ENCODE data around the gene FARP1. TPM values are rescaled to one million over a fixed set of nuclear protein-coding genes. Genes with fewer than 3 reads are reported as not detected.
A peak's percentile ranks its signal among the peaks of the same experiment; 100 is the strongest.

FARP1 gene
- total RNA-seq, 1 donor from 2014 or later: 86.7 TPM

GRCh38 chr13:98445340-98446233 is 302.7 kb downstream of the FARP1 start:
- no peak for DNase-seq

DNA sequence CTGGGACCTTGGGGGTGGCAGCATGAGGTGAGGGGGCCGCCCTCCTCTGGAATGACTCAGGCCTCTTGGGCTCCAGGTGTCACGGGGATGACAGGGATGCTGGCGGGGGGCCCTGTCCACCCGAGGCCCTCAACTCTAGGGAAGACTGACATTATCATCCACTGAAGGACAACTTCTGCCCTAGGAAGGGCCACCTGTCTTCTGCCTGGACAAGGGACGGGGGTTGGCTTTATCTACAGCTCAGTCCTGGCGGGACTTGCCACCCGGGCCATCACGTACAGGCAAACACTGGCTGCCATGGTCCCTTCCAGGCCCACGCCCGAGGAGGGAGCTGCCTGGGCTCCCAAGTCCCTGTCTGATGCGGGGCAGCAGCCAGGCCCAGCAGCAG is 303.3 kb downstream of the FARP1 start:
- no peak for DNase-seq

GRCh38 chr13:98447130-98447529 is 304.2 kb downstream of the FARP1 start:
- no peak for DNase-seq

- DNase-seq: no peak
These were observed 305.2 kb downstream of the FARP1 start for GRCh38 chr13:98447881-98448641.

GRCh38 chr13:98448642-98448928 is 305.7 kb downstream of the FARP1 start:
- DNase-seq: no peak

GRCh38 chr13:98449273-98449672 is 306.4 kb downstream of the FARP1 start:
- no peak for DNase-seq

DNA sequence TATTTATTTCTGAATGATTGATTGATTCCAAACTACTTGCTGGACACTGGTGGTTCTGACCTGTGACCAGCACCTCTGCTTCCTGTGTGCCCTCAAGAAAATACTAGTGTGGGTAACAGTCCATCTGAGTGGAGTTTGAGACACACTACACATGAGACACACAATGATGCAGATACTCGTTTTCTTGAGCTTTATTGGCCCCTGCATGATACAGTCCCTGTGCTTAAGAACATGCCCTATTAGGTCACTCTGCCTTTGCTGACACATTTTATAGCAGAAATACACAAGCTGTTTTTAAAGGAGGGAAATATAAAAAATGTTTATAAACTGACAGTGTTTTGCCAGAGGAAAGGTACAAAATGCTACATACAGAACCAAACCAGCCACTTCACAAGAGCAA is 307.1 kb downstream of the FARP1 start:
- no peak for DNase-seq

DNA sequence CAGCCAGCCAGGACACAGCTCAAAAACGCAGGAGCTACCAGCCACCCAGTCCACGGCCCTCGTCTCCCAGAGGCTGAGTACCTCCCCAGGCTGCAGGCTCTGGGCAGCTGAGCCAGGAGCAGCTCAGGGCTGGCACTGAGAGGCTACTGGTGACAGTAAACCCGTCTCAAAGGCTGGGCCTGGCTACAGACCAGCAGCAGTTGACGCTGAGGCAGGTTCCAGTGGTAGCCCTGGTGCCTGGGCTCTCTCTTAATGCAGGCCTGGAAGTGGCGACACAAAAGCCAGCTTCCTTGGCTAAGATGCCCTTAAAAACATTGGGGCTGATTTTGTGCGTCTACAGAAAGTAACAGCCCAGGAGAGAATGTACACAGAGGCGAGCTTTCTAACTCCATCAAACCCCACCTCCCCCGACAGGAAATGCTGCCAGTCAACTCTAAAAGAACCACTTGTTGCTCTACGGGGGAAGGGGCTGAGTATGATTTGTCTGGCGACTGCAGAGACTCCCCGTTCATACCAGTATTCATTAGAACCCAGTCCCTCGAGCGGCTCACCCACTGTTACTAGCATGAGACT is 307.7 kb downstream of the FARP1 start:
- peak; percentile 32 for DNase-seq

GRCh38 chr13:98451676-98452470 is 309.0 kb downstream of the FARP1 start:
- DNase-seq: peak; percentile 66

DNA sequence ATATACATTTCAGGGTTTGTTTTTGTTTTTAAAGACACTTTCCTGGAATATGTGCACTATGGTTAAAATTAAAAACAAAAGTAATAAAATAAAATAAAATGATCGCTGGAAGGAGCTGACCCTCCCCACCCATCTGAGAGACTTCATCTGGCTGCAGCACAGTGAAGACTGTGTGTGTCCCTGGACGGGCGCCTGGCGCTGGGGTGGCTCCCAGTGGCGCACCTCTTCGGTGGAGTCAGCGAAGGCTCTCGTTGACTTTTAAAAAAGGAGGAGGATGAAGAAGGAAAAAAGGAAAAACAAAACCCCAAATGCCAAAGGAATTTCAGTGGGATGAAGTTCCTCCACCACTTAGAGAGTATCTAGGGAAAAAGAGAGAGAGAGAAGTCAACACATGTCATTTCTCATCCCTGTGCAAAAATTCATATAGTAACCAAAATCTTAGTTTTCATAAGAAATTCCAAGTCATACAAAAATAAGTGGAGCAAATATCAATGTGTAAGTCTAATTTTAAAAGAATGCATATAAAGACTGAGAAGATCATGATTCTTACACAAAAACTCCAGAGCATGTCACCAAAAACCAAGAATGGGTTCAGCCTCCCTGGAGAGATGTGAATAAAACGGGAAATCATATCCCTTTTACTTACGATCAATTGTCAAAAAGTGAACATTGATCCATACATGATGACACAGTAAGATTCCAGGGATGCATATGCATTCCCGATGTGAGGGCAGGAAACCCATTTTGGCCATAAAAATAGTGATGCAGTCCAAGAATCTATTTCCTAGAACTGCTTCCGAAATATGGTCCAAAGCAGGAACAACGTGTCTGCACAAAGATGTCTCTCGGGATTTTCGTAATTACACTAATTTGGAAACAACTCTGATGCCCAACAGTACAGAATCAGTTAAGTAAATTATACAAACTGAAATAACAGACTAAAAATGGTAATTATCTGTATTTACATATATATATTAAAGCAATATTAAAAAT is 310.3 kb downstream of the FARP1 start:
- DNase-seq: no peak

DNA sequence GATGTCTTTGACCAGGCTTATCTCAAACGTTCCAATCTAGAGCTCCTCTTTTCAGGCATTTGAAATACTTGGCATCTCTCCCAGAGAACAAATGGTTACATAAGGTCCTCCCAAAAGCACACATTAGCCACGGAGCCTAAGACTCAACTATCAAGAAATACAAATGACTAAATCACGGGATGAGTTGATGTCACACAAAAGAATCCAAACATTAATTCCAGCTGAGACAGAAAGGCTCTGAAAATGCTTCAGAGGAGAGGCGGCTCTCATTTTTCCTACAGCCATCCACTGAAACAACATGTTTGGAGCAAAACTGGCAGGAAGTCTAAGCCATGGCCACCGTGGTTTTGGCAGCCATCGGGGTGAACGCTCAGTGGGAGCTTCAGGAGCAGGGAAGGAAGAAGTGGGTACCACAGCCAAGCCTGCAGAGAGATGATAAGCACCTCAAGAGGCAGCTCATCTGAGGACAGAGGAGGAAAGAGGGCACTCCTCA is 311.5 kb downstream of the FARP1 start:
- peak; percentile 57 for DNase-seq

DNA sequence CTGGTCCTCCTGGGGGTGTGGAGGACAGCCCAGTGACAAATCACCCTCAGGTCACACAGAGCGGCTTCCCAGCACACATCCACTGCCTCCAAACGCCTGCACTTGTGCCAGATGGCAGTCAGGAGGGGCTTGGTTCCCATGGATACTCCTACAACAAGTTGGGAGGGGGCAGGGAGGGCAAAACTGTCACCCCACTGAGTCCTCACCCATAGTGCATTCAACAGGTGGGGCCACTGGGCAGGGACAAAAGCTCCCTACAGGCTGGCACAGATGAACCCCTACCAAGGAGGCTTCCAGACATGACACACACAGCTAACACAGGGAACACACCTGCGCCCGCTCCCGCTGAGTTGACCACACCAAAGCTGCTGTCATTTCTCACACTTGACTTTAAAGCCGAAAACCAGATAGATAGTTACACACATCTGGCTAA is 313.5 kb downstream of the FARP1 start:
- DNase-seq: no peak

- no peak for DNase-seq
These were observed 314.2 kb downstream of the FARP1 start for GRCh38 chr13:98457053-98457452.

GRCh38 chr13:98458431-98458830 is 315.5 kb downstream of the FARP1 start:
- no peak for DNase-seq

DNA sequence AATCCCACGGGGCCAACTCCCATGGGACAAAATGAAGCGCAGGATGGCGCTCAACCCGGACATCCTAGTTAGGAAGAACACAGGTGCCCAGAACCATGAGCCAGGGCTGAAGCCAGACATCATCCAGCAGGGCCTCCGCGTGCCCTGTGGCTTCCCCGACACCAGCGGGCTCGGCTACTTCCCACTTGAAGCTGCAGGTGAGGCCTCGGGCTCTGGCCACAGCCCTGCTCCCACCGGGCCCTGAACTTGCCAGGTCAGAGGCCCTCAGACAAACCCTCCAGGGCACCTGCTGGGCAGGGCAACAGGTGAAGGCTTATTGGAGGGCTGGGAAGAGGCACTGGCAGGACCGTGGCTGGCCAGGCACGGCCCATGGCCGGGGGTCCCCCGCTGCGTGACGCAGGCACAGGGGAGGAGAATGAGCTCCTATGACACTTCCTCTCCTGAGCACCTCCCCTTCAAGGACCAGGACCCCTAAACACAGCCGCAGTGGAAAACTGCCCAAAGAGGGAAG is 316.3 kb downstream of the FARP1 start:
- DNase-seq: no peak

GRCh38 chr13:98459721-98460370 is 317.0 kb downstream of the FARP1 start:
- no peak for DNase-seq

- DNase-seq: no peak
These were observed 317.6 kb downstream of the FARP1 start for GRCh38 chr13:98460516-98460915.

GRCh38 chr13:98461486-98462240 is 318.8 kb downstream of the FARP1 start:
- no peak for DNase-seq

DNA sequence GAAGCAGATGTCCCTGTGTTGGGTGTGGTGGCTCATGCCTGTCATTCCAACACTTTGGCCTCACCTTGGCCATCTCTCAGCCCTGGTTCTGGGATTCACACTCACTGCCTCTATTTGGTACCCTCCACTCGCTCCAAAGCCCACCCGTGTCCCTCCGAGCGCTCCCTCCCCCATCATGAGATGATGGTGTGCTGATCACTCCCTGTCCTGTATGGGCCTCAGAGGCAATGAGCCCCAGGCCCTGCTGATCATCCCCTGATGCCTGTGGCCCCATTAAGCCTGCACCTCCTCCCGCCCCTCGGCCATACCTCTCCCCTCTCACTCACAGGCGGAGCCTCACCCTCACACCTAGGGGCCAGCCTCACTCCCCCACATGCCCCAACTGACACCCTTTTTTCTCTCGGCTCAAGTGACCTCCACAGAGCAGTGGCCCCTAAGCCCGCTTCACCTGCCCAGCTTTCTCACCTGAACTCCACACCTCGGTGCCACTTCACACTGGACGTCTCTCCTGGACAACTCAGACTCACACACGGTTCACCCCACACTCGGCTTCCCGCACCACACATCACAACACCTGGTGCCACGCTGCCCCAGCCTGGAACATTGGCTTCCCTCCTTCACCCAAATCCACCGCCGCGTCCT is 319.5 kb downstream of the FARP1 start:
- DNase-seq: no peak

All from occipital lobe (tissue), 2 donors.